Right renal cortex interstitium (tissue), 3 donors: ENCODE data around the gene WDR70. TPM values are rescaled to one million over a fixed set of nuclear protein-coding genes. Genes with fewer than 3 reads are reported as not detected.
"Not testable (repeated sequence)": the region's sequence is repeated elsewhere in the genome, so short reads cannot be mapped to it uniquely, and the experiment has no call there.

Source experiments
- DNase-seq, 3 donors: peaks; one replicate each; pipeline ENCODE4 v3.0.0-alpha.2; 2013; ENCODE audit warnings: low read depth in 3 of 3, low spot score in 2 of 3
- polyA plus RNA-seq, 3 donors: library from polyadenylated mRNA; unstranded; fragments of 120-200 nt; gene quantifications; one replicate each; pipeline ENCODE4 v1.2.1, GENCODE V29; 2013; ENCODE audit not compliant: insufficient read length in 3 of 3

Gene WDR70
- polyA plus RNA-seq, 3 donors = 55.5 to 58.2 (median 56.0) TPM

DNA sequence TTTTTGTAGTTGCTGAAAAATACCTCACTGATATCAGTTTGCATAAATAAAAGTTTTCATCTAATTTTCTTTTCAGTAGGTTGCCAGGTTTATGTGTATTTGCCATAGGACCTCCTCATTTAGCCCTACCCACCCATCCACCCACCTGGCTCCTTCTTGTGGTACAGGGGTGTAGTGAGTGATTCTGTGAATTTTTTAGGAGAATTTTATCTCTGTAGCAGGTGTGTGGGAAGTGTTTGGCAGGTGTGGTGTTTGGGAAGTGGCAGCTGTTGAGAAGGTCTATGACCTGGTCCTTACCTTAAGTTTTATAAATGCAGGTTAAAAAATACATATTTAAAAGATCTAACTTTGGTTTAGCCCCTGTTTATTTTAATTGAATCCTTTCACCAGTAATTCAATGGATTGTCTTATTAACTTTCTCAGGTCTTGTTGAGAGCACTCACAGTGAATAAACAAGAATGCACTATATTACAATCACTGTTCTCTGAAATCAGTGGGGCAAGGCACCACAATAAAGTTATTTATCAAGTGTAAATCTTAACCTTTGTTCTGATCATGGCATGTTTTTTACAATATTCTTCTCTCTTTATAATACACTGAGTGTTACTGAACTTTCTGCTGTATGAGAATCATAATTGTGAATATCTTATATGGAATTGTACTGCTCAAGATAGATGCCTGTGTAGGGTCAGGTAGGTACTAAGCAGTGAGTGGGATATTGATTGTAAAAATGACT lies 189.1 kb downstream of the WDR70 start:
- DNase-seq = no peak

GRCh38 chr5:37568893-37569292 lies 189.8 kb downstream of the WDR70 start:
- no peak for DNase-seq

- DNase-seq = no peak
These were observed 190.3 kb downstream of the WDR70 start for GRCh38 chr5:37569466-37569865.

GRCh38 chr5:37570597-37570996 lies 191.5 kb downstream of the WDR70 start:
- no peak for DNase-seq

DNA sequence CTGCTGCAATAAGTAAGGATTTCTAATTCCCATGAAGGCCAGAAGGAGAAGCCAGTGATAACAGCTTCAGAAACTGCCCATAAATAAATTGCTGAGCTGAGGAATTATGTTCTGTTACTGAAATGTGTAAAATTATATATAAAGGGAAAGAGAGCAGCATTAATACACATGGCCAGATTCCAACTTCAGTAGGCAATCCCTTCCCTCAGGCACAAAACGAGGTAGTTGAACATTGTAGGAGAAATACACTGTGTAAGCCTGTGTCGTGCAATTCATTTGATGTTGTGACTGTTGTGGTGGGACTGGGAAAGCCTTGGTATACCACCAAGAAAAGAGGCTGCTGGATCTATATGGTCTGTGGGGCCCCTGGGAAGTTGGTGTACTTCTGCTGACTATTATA lies 192.9 kb downstream of the WDR70 start:
- DNase-seq = no peak

GRCh38 chr5:37575541-37576489 lies 196.7 kb downstream of the WDR70 start:
- DNase-seq = no peak

GRCh38 chr5:37576552-37576951 lies 197.4 kb downstream of the WDR70 start:
- no peak for DNase-seq

DNA sequence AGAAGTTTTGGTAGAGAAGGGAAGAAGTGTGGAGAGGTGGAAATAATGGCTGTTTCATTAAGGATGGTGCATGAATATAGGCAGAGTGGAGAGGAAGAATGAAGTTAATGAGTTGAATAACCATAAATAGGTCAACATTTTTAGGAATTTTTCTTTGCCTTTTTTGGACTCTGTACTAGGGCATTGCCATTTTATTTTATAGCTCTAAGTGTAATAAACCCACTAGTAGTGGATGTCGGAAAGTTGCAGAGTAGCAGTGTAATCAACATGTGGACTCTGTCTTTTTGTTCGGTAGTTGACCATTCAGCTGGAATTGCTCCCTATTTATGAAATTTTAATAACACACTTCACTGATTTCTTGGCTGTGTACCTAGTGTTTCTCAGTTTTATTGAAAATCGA lies 199.1 kb downstream of the WDR70 start:
- DNase-seq = no peak

- DNase-seq = no peak
These were observed 201.0 kb downstream of the WDR70 start for GRCh38 chr5:37580106-37580505.

DNA sequence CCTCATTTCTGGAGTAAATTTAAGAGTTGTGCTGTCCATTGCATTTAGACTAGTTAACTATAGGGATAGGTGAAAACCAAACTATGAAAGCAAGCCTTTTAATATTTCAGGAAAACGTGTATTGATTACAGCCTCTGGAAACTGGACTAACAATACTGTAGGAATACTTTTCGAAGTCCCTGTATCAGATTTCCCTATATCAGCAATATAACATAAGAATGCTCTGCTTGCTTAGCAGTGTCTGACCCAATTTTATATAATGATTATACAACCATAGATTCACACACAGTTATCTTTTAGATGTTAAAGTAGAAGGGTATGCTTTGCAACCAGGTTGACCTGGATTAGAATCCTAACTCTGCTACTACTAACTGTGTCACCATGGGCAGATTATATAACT lies 203.1 kb downstream of the WDR70 start:
- DNase-seq = no peak

DNA sequence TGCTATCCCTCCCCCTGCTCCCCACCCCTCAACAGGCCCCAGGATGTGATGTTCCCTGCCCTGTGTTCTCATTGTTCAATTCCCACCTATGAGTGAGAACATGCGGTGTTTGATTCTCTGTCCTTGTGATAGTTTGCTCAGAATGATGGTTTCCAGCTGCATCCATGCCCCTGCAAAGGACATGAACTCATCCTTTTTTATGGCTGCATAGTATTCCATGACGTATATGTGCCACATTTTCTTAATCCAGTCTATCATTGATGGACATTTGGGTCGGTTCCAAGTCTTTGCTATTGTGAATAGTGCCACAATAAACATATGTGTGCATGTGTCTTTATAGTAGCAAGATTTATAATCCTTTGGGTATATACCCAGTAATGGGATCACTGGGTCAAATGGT lies 214.2 kb downstream of the WDR70 start:
- DNase-seq = not testable (repeated sequence)

GRCh38 chr5:37594864-37595263 lies 215.7 kb downstream of the WDR70 start:
- not testable (repeated sequence) for DNase-seq

DNA sequence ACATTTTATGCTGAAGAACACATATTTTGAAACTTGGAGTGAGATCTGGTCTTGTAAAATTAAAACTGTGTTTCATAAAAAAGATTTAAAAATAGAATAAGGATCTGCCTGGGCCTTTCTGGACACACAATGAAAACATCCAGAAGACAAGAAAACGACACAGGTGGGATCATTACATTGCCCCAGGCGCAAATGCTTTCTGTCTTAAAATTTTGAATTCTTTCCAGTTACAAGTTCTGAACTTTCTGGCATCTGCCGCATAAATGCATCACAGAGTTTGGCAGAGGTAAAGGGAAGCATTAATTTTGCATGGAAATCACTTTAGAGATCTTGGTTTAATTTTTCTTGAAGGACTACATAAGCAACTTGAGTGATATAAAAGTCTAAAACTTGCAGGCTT lies 219.6 kb downstream of the WDR70 start:
- no peak for DNase-seq

DNA sequence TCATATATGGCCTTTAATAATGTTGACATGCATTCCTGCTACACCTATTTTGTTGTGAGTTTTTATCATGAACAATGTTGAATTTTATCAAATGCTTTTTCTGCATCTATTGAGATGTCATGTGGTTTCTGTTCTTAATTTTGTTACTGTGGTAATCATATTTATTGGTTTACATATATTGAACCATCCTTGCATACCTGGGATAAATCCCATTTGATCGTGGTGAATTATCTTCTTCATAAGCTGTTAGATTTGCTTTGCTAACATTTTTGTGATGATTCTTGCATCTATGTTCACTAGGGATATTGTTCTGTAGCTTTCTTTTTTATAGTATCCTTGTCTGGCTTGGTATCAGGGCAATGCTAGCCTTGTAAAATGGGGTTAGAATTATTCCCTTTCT lies 222.0 kb downstream of the WDR70 start:
- no peak for DNase-seq

GRCh38 chr5:37603072-37603471 lies 224.0 kb downstream of the WDR70 start:
- DNase-seq = no peak

DNA sequence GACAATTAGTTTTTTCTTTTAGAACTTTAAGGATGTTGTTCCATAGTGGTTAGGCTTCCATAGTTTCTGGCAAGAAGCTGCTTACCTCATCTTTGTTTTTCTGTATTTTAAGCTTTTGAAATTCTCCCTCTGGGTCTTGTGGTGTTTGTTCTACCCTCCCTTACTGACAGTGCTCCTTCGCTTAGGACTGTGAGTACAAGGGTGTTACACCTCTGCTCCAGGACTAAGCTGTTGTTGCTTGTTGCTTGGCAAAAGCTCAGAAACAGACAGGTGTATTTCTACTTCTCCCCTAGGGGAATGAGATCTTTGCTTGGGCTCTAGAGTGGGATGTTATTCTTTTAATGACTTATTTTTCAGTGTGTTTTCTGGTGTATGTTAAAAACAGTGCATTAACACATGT lies 225.2 kb downstream of the WDR70 start:
- no peak for DNase-seq

GRCh38 chr5:37606148-37606547 lies 227.0 kb downstream of the WDR70 start:
- no peak for DNase-seq

GRCh38 chr5:37606632-37607248 lies 227.6 kb downstream of the WDR70 start:
- DNase-seq = no peak

GRCh38 chr5:37615184-37615583 lies 236.1 kb downstream of the WDR70 start:
- DNase-seq = no peak

DNA sequence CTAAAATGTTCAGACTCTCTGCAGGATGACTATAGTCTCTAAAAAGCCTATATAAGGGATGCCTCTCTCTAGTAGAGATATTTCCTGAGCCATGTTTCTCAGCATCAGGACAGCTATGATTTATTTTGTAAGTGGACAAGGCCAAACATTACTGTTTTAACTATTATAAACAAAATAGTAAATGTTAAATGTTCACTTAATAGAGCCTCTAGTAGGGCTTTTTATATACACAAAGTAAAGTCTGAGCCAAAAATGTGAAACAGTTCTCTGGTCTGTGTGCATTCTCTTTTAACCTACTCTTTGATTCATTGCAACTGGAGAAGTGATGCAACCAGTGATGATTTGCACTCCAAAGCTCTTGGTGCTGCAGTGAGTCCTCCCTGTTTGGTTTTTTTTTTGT lies 240.2 kb downstream of the WDR70 start:
- DNase-seq = no peak

DNA sequence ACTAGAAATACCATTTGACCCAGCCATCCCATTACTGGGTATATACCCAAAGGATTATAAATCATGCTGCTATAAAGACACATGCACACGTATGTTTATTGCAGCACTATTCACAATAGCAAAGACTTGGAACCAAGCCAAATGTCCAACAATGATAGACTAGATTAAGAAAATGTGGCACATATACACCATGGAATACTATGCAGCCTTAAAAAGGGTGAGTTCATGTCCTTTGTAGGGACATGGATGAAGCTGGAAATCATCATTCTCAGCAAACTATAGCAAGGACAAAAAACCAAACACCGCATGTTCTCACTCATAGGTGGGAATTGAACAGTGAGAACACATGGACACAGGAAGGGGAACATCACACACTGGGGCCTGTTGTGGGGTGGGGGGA lies 243.2 kb downstream of the WDR70 start:
- not testable (repeated sequence) for DNase-seq
